ENCODE measurements around the gene BTF3. TPM values are rescaled to one million over a fixed set of nuclear protein-coding genes. Genes with fewer than 3 reads are reported as not detected.

The BTF3 gene
- total and polyA plus RNA-seq, 2 of the 8 experiments (the other 6 are each of a cell fraction or from before 2014, with no cell fraction given), result 396 to 754 TPM

DNA sequence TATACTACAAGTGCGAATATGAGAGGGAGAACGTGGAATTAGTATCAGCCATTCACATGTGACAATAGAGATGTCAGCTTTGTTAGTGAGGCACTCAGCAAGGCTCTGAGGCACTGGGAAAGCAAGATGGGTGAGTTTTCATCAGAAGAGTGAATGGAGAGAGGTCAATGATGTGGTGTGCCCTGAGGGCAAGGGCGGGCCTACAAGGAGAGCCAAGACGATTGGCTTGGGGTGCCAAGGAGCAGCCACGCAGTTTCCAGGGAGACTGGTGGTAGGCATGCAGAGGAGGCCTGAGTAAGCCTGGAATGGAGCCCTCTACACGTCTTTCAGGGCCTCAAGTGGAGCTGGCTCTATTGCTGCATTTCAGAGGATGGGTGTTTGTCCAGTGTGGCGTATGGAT is 24.7 kb downstream of the BTF3 start (continued):
- TF ChIP-seq, protein P1, sequence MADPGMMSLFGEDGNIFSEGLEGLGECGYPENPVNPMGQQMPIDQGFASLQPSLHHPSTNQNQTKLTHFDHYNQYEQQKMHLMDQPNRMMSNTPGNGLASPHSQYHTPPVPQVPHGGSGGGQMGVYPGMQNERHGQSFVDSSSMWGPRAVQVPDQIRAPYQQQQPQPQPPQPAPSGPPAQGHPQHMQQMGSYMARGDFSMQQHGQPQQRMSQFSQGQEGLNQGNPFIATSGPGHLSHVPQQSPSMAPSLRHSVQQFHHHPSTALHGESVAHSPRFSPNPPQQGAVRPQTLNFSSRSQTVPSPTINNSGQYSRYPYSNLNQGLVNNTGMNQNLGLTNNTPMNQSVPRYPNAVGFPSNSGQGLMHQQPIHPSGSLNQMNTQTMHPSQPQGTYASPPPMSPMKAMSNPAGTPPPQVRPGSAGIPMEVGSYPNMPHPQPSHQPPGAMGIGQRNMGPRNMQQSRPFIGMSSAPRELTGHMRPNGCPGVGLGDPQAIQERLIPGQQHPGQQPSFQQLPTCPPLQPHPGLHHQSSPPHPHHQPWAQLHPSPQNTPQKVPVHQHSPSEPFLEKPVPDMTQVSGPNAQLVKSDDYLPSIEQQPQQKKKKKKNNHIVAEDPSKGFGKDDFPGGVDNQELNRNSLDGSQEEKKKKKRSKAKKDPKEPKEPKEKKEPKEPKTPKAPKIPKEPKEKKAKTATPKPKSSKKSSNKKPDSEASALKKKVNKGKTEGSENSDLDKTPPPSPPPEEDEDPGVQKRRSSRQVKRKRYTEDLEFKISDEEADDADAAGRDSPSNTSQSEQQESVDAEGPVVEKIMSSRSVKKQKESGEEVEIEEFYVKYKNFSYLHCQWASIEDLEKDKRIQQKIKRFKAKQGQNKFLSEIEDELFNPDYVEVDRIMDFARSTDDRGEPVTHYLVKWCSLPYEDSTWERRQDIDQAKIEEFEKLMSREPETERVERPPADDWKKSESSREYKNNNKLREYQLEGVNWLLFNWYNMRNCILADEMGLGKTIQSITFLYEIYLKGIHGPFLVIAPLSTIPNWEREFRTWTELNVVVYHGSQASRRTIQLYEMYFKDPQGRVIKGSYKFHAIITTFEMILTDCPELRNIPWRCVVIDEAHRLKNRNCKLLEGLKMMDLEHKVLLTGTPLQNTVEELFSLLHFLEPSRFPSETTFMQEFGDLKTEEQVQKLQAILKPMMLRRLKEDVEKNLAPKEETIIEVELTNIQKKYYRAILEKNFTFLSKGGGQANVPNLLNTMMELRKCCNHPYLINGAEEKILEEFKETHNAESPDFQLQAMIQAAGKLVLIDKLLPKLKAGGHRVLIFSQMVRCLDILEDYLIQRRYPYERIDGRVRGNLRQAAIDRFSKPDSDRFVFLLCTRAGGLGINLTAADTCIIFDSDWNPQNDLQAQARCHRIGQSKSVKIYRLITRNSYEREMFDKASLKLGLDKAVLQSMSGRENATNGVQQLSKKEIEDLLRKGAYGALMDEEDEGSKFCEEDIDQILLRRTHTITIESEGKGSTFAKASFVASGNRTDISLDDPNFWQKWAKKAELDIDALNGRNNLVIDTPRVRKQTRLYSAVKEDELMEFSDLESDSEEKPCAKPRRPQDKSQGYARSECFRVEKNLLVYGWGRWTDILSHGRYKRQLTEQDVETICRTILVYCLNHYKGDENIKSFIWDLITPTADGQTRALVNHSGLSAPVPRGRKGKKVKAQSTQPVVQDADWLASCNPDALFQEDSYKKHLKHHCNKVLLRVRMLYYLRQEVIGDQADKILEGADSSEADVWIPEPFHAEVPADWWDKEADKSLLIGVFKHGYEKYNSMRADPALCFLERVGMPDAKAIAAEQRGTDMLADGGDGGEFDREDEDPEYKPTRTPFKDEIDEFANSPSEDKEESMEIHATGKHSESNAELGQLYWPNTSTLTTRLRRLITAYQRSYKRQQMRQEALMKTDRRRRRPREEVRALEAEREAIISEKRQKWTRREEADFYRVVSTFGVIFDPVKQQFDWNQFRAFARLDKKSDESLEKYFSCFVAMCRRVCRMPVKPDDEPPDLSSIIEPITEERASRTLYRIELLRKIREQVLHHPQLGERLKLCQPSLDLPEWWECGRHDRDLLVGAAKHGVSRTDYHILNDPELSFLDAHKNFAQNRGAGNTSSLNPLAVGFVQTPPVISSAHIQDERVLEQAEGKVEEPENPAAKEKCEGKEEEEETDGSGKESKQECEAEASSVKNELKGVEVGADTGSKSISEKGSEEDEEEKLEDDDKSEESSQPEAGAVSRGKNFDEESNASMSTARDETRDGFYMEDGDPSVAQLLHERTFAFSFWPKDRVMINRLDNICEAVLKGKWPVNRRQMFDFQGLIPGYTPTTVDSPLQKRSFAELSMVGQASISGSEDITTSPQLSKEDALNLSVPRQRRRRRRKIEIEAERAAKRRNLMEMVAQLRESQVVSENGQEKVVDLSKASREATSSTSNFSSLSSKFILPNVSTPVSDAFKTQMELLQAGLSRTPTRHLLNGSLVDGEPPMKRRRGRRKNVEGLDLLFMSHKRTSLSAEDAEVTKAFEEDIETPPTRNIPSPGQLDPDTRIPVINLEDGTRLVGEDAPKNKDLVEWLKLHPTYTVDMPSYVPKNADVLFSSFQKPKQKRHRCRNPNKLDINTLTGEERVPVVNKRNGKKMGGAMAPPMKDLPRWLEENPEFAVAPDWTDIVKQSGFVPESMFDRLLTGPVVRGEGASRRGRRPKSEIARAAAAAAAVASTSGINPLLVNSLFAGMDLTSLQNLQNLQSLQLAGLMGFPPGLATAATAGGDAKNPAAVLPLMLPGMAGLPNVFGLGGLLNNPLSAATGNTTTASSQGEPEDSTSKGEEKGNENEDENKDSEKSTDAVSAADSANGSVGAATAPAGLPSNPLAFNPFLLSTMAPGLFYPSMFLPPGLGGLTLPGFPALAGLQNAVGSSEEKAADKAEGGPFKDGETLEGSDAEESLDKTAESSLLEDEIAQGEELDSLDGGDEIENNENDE (IDR thresholded peaks at IDR 0.05; ENCODE audit: insufficient replicate concordance, low read length), result no peak
- no peak for TF ChIP-seq JUN (IDR thresholded peaks at IDR 0.05; ENCODE audit: low read depth, low read length)
- TF ChIP-seq BACH1 (IDR thresholded peaks at IDR 0.05; ENCODE audit: low read length), result no peak
- TF ChIP-seq ATF2 (IDR thresholded peaks at IDR 0.05; ENCODE audit: low read length), result no peak
- TF ChIP-seq, protein P2, sequence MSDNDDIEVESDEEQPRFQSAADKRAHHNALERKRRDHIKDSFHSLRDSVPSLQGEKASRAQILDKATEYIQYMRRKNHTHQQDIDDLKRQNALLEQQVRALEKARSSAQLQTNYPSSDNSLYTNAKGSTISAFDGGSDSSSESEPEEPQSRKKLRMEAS (IDR thresholded peaks at IDR 0.05), result no peak
- TF ChIP-seq, protein P3, sequence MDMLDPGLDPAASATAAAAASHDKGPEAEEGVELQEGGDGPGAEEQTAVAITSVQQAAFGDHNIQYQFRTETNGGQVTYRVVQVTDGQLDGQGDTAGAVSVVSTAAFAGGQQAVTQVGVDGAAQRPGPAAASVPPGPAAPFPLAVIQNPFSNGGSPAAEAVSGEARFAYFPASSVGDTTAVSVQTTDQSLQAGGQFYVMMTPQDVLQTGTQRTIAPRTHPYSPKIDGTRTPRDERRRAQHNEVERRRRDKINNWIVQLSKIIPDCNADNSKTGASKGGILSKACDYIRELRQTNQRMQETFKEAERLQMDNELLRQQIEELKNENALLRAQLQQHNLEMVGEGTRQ (IDR thresholded peaks at IDR 0.05; ENCODE audit: low read length), result no peak
